Stimulated activated CD4-positive, alpha-beta T cell treated with anti-CD3 and anti-CD28 coated beads, Interleukin-4, amount 100 ng/mL, for 24 hours (primary cell): Measurements from ENCODE around the gene AKT3.

Source experiments
- DNase-seq: peaks from one replicate; pipeline ENCODE4 v3.0.0-alpha.2; 2020

Gene AKT3

DNA sequence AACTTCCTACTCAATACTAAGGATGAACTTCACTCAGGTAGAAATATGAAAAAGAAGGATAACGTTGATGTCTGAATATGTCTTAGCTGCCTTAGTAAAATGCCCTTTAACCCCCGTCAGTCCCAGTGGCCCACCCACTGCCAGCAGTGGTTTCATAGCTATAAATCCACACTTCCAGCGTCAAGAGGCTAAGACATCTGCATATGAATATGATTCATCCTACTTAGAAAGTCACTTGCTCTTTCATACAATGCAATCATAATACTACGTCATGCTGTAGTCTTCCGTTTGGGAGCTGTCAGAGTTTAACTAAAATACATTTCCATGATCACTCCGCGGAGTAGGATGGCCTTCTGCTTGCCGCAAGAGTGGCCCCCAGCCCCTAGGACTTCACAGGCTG is 346.9 kb downstream of the AKT3 start:
- DNase-seq, result no peak

DNA sequence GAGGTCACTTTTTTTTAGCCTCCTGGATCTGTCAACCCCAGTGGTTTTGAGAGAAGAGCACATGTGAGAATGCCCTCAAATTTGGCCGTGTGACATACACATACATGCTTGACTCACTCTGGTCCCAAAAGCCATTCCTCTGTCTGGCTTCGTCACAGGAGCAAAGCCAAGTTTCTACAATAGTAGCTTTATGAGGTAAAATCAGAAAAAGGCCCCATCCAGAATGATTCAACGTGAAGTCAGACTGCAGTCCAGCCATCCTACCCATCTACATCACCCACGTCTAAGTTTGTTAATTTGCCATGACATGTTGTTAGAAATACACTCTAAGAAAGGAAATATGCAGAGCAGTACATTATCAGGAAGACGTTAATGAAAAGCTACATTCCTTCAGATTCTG is 349.0 kb downstream of the AKT3 start:
- no peak for DNase-seq

DNA sequence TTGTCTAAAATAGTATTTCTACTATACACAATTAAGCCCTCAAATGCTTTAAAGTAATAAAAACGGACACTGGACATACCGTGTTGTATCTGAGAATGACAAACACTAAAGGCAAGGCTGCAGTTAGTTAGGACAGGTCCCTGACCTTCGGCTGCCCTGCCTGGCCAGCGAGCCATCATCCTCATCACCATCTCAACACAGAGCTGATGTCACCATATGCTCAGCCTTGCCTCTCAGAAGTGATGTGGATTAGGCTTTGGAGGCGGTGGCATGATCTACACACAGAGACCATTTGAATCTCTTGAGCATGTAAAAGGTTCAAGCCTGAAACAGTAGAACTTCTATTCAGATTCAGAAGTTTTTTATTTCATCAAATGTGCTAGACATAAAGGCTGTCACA is 349.5 kb downstream of the AKT3 start:
- no peak for DNase-seq

DNA sequence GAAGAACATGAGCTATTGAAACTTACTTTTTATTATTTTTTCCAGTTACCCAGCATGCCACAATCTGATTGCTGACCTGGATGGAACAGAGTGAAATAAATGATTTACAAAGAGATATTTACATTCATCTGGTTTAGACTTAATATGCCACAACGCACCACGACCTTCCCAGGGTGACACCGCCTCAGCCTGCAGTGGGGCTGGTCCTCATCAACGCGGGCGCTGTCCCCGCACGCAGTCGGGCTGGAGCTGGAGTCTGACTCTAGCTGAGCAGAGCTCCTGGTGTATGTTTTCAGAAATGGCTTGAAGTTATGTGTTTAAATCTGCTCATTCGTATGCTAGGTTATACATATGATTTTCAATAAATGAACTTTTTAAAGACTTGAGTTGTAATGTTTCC is 350.3 kb downstream of the AKT3 start:
- DNase-seq, result no peak

DNA sequence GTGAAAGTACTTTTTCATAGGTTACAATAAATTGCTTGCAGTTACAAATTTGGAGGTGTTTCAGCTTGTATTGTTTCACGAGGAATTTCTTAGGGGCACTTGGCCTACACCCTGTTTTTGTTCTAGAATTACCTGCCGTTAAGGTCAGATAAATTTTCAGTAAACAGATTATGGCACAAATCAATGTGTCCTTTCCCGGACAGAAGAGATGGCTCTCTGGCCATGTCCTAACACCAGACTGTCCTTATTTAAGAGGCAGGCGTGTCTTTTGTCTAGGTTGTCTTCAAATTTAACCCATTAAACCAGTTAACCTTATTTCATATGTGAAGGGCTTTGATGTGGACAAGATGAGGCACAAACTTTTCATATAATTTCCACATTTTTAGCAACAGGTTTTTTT is 350.8 kb downstream of the AKT3 start:
- no peak for DNase-seq

DNA sequence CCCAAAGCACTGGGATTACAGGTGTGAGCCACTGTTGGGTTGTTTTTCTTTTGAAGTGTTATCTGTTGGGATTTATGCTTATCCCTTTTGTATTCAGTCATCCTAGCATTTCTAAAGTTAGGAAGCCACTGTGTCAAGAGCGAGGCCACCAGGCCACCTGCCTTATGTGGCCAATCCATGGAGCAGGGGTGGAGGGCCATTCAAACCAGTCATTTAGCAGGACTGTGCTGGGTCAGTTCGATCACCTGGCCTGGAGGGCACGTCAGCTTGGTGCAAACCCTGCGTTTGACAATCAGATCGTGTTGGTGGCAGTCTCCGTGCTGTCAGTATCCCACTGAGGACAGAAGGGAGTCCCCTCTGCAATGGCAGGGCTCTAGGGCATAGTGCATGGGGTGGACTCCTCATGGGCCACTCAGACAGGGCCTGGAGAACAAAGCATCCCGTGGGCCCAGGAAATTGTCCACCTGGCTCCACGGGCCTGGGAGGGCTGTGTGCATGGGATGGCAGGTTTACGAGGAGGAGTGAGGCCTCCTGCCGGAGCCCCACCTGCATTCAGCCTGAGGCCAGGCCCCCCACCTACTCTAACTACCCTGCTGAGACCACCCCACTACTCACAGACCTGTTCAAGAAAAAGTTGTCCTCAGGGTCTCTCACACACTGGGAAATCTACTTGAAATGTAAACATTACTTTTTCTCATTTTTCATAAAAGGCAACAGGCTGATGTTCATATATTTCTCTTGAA is 351.9 kb downstream of the AKT3 start:
- no peak for DNase-seq

DNA sequence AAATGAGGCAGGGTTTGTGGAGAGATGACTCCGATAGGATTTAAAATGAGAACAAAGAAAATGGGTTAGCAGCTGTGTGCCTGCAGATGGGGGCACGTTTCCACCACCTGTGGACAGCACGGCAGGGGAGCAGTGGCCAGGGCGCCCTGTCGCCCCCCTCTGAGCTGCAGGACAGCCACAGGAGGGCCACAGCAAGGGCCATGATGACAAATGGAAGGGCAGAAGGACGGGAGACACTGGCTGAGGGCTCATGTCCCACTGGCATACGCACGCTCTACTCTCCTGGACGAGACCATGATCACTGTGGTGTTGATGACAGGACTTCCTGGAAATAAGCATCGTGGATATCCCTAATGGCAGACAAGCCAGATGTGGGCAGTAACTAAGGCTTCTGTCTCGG is 353.2 kb downstream of the AKT3 start:
- DNase-seq, result no peak

DNA sequence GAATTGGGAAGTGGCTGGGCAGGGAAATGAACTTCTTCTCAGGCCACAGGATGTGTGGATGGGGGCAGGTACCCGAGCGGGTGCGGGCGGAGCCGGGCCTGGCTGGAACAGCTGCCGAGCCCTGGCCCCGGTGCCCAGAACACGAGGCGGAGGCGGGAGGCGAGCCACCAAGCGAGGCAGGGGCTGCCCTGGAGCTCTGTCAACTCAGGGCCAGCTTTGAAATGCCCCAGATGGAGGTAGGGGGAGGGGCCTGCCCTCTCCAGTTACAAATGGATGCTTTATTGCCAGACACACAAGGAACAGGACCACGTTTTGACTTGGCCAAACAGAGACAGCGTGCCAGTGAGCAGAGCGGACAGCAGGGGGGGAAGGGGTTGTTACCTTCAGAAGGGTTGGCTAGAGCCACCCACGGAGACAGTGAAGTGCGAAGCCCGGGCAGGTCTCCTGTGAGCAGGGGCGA is 353.8 kb downstream of the AKT3 start:
- DNase-seq, result no peak

DNA sequence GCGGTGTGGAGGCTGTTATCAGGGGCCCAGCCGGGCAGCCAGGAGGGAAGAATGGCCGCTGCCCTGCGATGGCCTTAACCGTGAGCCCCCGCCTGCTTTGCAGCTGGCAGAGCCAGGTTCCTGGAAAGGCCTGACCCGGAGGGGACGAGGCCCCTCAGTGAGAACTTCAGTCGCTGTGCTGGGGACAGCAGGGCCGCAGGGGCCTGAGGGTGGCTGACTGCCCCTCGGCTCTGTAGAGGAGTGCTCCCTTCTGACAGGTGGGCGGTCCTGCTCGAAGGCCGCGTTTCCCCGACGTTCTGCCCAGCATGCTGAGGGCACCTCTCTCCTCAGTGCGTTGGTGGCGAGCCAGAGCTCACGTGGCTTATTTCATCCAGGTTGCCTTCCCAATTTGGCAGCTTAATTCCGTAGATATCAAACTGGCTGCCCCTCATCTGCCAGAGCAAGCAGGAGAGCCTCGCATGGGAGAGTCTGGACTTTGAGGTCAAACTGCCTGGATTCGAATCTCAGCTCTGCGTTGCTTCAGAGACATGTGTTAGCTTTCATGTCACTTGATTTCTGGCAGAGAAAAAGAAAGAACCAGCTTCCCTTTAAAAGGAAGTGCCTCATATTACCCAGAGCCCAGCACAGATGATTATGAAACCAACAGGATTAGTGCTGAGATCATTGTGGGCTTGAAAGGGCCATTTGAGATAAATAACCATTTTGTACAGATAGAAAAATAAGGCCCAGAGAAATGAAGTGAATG is 354.4 kb downstream of the AKT3 start:
- DNase-seq, result no peak

DNA sequence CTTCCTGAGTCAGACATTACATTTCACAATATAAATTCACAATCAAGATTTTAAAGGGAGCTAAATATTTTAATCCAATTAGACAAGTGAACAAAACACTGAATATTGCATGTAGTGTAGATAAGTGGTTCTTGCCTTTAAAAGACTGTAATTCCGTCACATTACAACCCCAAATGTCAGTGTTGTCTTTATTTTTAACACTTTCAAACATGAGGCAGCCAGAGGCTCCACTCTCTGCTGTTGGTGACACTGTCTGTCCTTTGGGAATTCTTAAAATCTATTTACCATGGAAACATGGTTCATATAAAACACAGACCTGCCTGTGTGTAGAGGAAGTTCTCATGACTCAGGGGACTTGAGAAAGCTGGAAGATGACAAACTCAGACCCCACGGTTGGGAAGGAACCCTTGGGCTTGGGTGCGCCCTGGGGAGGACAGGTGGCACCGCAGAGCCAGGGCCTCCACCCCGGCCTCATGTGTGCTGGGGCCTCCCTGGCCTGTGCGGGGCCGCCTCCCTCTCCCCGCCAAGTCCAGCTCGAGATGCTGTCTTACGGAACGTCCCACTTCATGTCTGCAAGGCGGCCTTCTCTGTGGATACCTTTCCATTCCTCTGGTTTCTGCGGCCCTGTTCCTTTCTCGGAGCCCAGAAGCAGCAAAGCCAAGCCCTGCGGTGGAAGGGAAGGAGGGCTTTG is 355.2 kb downstream of the AKT3 start:
- no peak for DNase-seq

DNA sequence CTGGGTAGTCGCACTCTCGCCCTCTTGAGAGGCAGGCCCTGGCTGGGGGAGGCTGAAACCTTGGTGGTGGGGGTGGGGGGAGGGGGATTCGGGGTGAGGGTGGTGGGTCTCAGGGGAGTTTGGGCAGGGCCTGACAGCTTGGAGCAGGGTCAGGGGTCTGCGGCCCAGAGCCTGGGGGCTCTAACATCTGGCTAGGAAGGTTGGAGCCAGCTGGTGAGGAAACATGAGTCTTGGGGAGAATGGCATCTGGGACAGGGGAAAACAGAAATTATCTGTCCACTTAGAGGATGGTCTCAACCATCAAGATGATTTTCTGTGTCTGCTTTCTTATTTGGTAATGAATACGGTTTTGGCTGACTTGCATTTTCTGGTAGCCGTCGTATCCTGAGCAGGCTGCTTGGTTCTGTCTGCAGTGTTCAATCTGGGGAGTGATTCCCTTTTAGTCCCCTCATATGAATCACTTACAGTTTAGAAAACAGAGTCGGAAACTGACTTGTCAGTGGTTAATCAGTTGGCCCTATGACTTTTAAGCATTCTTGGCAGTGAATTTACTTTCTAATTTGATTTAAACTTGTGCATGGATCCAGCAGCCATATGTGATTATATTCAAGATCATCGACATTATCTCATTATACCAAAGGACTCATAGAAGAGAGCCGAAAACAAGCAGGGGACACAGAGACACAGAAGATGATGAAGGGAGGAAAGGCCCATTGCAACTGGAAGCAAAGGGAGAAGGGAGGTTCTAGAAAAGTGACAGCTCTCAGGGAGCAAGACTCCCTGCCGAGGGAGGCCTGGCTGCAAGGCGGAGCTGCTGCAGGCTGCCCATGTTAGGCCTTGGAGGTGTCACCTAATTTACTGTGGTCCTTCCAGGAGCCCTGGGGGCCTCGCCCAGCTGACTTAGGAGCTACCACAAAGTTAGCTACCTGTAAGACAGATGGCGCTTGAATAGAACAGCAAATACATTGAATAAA is 356.6 kb downstream of the AKT3 start:
- DNase-seq, result no peak

DNA sequence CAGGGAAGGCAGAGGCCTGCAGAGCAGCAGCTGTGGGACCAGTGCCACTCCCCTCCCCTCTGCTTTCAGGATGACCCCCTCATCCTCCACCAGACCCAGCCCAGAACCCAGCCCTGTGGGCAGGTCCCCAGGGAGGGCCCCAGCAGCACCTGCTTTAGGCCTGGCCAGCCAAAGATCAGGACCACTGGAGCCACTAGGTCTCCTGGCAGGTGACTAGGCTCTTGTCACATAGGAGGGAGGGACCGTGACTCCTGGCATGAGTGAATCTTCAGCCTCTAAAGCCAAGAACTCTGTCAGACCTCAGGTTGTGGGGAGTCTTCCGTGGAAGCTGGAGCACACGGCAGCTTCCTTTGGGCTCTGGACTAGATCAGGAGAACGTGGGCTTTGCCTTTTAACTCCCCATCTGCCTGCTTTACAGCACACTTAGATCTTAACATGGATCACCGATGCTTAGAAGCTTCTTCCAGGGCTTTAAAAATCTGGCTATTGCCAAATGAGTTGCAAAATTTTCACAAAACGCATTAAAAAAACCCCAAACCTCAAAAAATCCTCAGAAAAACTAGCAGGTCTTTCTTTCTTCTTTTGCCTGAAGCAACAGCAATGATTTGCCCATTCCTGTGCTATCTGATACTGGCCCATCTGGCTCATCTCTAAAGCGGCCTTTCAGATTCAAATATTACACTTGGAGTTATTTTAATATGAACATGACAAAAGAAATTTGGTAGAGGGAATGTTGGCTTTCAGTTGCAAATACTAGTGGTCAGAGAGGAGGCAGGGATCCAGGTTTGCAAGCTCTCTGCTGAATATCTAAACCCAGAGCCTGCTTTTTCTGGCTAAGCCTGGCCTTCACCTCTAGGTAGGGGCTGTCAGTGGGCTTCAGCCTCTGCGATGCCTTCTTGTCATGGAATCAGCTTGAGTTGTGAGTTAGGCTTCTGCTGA is 359.0 kb downstream of the AKT3 start:
- DNase-seq, result no peak

DNA sequence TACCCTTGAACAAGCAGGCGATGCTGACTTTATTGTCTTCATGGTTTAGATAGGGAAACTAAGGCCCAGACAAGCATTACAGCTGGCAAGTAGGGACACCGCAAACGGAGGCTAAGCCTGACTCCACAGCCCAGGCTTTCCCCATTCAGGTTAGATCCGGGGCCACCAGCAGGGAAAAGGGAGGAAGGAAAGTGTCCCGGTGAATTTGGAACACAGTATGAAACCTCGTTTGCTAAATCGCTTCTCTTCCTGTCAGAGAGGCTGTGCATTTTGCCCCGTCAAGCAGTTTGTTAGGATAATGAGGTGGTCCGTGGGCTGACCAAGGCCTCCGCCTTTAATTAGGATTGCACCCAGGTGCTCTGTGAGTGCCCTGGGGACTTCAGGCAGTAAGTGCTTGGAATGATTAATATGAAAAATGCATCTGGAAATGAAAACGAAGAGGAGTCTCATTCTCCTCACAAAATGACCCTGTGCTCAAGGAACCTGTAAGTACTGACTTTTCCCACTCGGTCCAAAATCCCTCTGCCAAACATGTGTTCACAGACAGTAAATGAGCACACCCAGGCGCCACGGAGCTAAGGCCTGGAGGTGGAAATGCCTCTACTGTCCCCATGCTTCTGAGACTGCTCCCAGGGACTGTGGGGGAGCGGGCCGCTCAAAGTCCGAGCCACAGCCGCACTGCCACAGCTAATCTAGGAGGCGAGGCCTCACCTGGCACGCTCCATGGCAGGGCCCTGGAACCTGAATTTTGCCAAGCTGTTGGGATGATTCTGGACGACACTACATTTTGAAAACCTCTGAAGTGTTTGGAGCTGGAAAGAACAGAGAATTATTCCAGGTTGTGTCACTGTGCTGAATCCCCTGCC is 360.1 kb downstream of the AKT3 start:
- DNase-seq, result no peak

DNA sequence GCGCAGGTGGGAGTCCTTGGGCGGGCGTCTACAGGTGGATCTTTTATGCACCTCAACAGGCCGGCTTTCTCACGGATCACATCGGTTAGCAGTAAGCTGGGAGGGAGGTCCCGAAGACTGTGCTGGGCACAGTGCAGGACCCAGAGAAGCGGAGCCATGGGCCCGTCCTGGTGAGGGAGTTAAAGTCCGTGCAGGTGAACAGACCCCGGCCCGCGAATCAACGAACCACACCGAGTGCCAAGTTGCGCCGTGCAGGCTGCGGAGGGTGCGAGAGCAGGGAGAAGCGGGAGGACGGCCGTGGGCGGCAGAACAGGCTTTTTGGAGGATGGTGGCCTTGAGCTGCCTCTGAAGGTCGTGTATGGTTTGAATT is 360.9 kb downstream of the AKT3 start:
- no peak for DNase-seq

DNA sequence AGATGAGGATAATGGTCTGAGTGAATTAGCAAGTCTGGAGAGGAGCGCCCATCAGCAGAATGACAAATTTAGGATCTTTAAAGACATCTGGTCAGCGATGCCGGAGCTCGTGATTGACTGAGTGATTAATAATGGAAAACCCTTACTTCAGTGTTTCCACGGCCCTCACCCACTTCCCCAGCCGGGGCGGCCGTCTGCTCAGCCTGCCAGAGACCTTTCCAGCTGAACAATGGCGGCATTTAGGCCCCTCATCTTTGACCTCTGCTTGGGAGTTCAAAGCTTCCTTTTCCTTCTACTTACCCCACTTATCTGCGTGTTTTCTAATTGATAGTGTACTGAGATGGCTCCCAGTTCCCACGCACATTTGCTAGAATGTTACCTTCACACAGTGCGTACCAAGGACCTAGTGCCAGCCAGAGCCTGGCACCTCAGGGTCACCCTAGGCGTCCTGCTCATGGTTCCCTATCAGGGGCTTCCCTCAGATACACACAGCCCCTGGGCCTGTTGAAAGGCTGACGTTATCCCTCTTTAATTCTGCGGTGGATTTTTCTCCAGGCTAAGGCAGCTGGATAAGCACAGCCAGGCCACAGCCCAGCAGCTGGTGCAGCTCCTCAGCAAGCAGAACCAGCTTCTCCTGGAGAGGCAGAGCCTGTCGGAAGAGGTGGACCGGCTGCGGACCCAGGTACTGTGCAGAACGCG is 361.4 kb downstream of the AKT3 start:
- no peak for DNase-seq

DNA sequence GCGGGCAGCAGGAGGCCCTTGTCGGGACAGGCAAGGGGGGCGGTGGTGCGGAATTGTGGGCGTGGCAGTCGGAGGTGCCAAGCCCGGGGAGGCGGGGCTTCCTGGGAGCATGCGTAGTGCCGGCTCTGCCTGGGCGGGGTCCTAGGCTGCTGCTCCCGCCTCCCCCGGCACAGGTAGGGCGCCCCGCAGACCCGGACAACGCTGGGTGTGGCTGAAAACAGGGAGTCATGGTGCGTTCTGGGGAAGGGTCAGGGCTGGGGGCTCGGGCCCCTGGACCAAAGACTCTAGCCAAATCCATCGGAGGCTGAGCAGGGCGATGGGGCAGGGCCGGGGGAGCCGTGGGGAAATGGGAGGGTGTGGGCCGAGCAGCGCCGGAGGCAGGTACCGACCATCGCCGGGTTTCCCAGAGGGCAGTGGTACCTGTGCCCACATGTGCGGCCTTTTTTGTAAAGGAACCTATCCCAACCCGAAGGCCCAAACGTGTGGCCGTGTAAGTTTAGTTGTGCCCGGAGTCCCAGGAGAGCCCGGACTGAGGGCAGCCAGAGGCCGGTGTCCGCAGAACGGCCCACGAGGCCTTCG is 362.3 kb downstream of the AKT3 start:
- DNase-seq, result no peak

DNA sequence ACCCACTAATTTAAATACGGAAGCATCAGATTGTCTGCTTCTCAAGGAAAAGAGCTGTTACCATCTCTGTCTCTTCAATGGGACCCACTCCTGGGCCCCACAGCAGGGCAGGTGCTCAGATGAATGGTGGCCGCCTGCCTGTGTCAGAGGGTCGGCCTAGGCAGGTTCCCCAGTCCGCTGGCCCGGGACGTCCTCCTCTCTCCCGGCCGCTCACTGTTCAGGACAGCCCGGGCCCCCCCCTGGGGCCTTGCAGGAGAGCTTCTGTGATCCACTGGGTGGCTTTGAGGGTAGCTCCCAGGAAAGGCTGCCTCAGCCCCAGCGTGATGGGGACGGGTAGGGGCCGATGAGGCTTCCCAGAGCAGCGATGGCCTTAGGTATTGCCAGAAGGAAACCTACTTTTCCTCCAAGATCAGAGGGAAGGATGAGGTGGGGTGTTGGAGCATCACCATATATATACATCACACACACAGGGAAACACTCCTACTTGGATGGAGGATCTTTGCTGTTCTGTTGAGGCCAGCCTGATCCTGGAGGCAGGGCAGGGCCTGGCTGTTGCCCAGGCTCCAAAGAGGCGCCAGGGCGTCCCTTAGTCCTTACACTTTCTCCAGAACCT is 362.9 kb downstream of the AKT3 start:
- DNase-seq, result no peak

DNA sequence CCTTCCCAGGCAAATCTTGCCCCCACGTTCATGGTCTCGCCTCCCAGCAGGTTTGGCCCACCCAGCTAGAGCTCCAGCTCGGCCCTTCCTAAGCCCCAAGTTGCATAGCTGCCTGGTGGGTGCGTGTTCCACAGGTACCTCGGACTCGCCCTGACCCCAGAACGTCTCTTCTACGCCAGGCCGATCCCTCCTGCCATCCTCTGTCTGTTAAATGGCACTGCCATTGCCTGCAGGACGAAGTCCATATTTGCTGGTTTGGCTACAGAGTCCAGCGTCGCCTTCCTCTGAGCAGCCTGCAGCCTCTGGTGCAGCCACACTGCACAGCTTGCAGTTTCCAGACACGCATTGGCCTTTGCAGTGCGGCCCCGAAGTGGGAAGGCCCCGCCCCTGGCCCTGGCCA is 366.1 kb downstream of the AKT3 start:
- no peak for DNase-seq
